K562 (cell line): ENCODE measurements around the gene MAZ. TPM values are rescaled to one million over a fixed set of nuclear protein-coding genes. Genes with fewer than 3 reads are reported as not detected.

Source experiments
- polyA plus RNA-seq, 8 experiments: library from polyadenylated mRNA; depleted of rRNA in 4 of 8; stranded (reverse) in 5 of 8; unstranded in 3 of 8; fragments of >200 nt; fragmentation: Nextera tagmentation in 2 of 8; fragmentation: Illumina TruSeq in 1 of 8; extraction: Ambion mirVana in 2 of 8; extraction: Trizol in 1 of 8; gene quantifications; 2 replicates each; pipeline versions ENCODE4 v1.2.1 to v1.2.3, GENCODE V29; 2011 to 2014; ENCODE audit warnings: inconsistent platforms in 1 of 8, missing spikeins in 1 of 8
- small RNA-seq: library from RNA; depleted of rRNA; stranded (forward); fragments of <200 nt; gene quantifications from one replicate; pipeline ENCODE3, GENCODE V24; 2014
- total RNA-seq, 7 experiments: library from RNA; depleted of rRNA in 6 of 7; stranded (reverse); fragments of >200 nt in 6 of 7; fragmentation: Illumina TruSeq in 2 of 7; extraction: Trizol in 2 of 7; gene quantifications; 2 replicates each; pipeline versions ENCODE4 v1.2.1 to v1.2.3, GENCODE V29; 2011 to 2021; ENCODE audit warnings: low replicate concordance in 1 of 7

MAZ gene
- total and polyA plus RNA-seq, 9 of the 15 experiments (the other 6 are each of a cell fraction or from before 2014, with no cell fraction given) = 45.4 to 532 (median 250) TPM

Small RNA genes within 50 kb of the gene (small RNA-seq; reads per million reads assigned to genes)
- gene AC009133.6 (not detected), gene AC120114.4 (not detected)

Other genes starting within 250 kb of the MAZ start
Only the 7 nearest of the 19 such genes appear.
- gene C16orf54, start 60.5 kb upstream of the MAZ start, total RNA-seq (2014; rRNA removed) = not detected in 2 replicates
- not detected in 2 replicates for gene C16orf54, start 60.5 kb upstream of the MAZ start, total RNA-seq (2014; rRNA removed; fragmentation: Illumina TruSeq; extraction: Trizol)
- gene C16orf54, start 60.5 kb upstream of the MAZ start, total RNA-seq (2015; rRNA removed; fragmentation: Illumina TruSeq; extraction: Trizol) = not detected in 2 replicates
- gene C16orf54, start 60.5 kb upstream of the MAZ start, total RNA-seq (2021) = 0.09 TPM in 1 of 2 replicates, not detected in the other
- gene C16orf54, start 60.5 kb upstream of the MAZ start, polyA plus RNA-seq (2011; rRNA removed) = not detected in 2 replicates
- gene C16orf54, start 60.5 kb upstream of the MAZ start, polyA plus RNA-seq (2014; fragmentation: Illumina TruSeq; extraction: Trizol) = not detected in 2 replicates
- not detected for gene C16orf54, start 60.5 kb upstream of the MAZ start, polyA plus RNA-seq (2014; fragmentation: Nextera tagmentation; extraction: Ambion mirVana)
- not detected in 2 replicates for gene C16orf54, start 60.5 kb upstream of the MAZ start, polyA plus RNA-seq (2014; rRNA removed)
- not detected in 2 replicates for gene ZG16, start 28.3 kb upstream of the MAZ start, total RNA-seq (2014; rRNA removed)
- not detected in 2 replicates for gene ZG16, start 28.3 kb upstream of the MAZ start, total RNA-seq (2014; rRNA removed; fragmentation: Illumina TruSeq; extraction: Trizol)
- gene ZG16, start 28.3 kb upstream of the MAZ start, total RNA-seq (2015; rRNA removed; fragmentation: Illumina TruSeq; extraction: Trizol) = not detected in 2 replicates
- 0.04 TPM in 1 of 2 replicates, not detected in the other for gene ZG16, start 28.3 kb upstream of the MAZ start, total RNA-seq (2021)
- gene ZG16, start 28.3 kb upstream of the MAZ start, polyA plus RNA-seq (2011; rRNA removed) = not detected in 2 replicates
- gene ZG16, start 28.3 kb upstream of the MAZ start, polyA plus RNA-seq (2014; fragmentation: Illumina TruSeq; extraction: Trizol) = not detected in 2 replicates
- not detected for gene ZG16, start 28.3 kb upstream of the MAZ start, polyA plus RNA-seq (2014; fragmentation: Nextera tagmentation; extraction: Ambion mirVana)
- gene ZG16, start 28.3 kb upstream of the MAZ start, polyA plus RNA-seq (2014; rRNA removed) = not detected in 2 replicates
- gene KIF22, start 15.8 kb upstream of the MAZ start, total RNA-seq (2014; rRNA removed) = 131 and 146 TPM in 2 replicates
- 84.2 and 106 TPM in 2 replicates for gene KIF22, start 15.8 kb upstream of the MAZ start, total RNA-seq (2014; rRNA removed; fragmentation: Illumina TruSeq; extraction: Trizol)
- 115 and 117 TPM in 2 replicates for gene KIF22, start 15.8 kb upstream of the MAZ start, total RNA-seq (2015; rRNA removed; fragmentation: Illumina TruSeq; extraction: Trizol)
- gene KIF22, start 15.8 kb upstream of the MAZ start, total RNA-seq (2021) = 146 and 156 TPM in 2 replicates
- 232 and 251 TPM in 2 replicates for gene KIF22, start 15.8 kb upstream of the MAZ start, polyA plus RNA-seq (2011; rRNA removed)
- gene KIF22, start 15.8 kb upstream of the MAZ start, polyA plus RNA-seq (2014; fragmentation: Illumina TruSeq; extraction: Trizol) = 144 and 171 TPM in 2 replicates
- gene KIF22, start 15.8 kb upstream of the MAZ start, polyA plus RNA-seq (2014; fragmentation: Nextera tagmentation; extraction: Ambion mirVana) = 10 to 100 TPM in 1 of 2 experiments, 1 to 10 TPM in 1; 8.7 to 18.2 TPM
- 180 and 185 TPM in 2 replicates for gene KIF22, start 15.8 kb upstream of the MAZ start, polyA plus RNA-seq (2014; rRNA removed)
- 0.16 and 0.27 TPM in 2 replicates for gene PRRT2, start 5.7 kb downstream of the MAZ start, total RNA-seq (2014; rRNA removed)
- gene PRRT2, start 5.7 kb downstream of the MAZ start, total RNA-seq (2014; rRNA removed; fragmentation: Illumina TruSeq; extraction: Trizol) = 0.11 TPM in 1 of 2 replicates, not detected in the other
- gene PRRT2, start 5.7 kb downstream of the MAZ start, total RNA-seq (2015; rRNA removed; fragmentation: Illumina TruSeq; extraction: Trizol) = 0.25 and 0.38 TPM in 2 replicates
- gene PRRT2, start 5.7 kb downstream of the MAZ start, total RNA-seq (2021) = 0.69 and 1.2 TPM in 2 replicates
- gene PRRT2, start 5.7 kb downstream of the MAZ start, polyA plus RNA-seq (2011; rRNA removed) = 0.42 and 0.96 TPM in 2 replicates
- gene PRRT2, start 5.7 kb downstream of the MAZ start, polyA plus RNA-seq (2014; fragmentation: Illumina TruSeq; extraction: Trizol) = 0.28 and 0.46 TPM in 2 replicates
- not detected for gene PRRT2, start 5.7 kb downstream of the MAZ start, polyA plus RNA-seq (2014; fragmentation: Nextera tagmentation; extraction: Ambion mirVana)
- gene PRRT2, start 5.7 kb downstream of the MAZ start, polyA plus RNA-seq (2014; rRNA removed) = 0.81 and 1.0 TPM in 2 replicates
- gene PAGR1, start 9.6 kb downstream of the MAZ start, total RNA-seq (2014; rRNA removed) = 58.2 and 68.3 TPM in 2 replicates
- gene PAGR1, start 9.6 kb downstream of the MAZ start, total RNA-seq (2014; rRNA removed; fragmentation: Illumina TruSeq; extraction: Trizol) = 16.5 and 16.8 TPM in 2 replicates
- gene PAGR1, start 9.6 kb downstream of the MAZ start, total RNA-seq (2015; rRNA removed; fragmentation: Illumina TruSeq; extraction: Trizol) = 40.7 and 42.2 TPM in 2 replicates
- 33.3 and 36.0 TPM in 2 replicates for gene PAGR1, start 9.6 kb downstream of the MAZ start, total RNA-seq (2021)
- 15.4 and 16.6 TPM in 2 replicates for gene PAGR1, start 9.6 kb downstream of the MAZ start, polyA plus RNA-seq (2011; rRNA removed)
- gene PAGR1, start 9.6 kb downstream of the MAZ start, polyA plus RNA-seq (2014; fragmentation: Illumina TruSeq; extraction: Trizol) = 15.7 and 26.0 TPM in 2 replicates
- gene PAGR1, start 9.6 kb downstream of the MAZ start, polyA plus RNA-seq (2014; fragmentation: Nextera tagmentation; extraction: Ambion mirVana) = 1 to 10 TPM; 1.4 to 4.5 TPM
- gene PAGR1, start 9.6 kb downstream of the MAZ start, polyA plus RNA-seq (2014; rRNA removed) = 42.8 and 51.3 TPM in 2 replicates
- 0.53 and 1.00 TPM in 2 replicates for gene MVP, start 13.9 kb downstream of the MAZ start, total RNA-seq (2014; rRNA removed)
- 0.41 and 0.65 TPM in 2 replicates for gene MVP, start 13.9 kb downstream of the MAZ start, total RNA-seq (2014; rRNA removed; fragmentation: Illumina TruSeq; extraction: Trizol)
- gene MVP, start 13.9 kb downstream of the MAZ start, total RNA-seq (2015; rRNA removed; fragmentation: Illumina TruSeq; extraction: Trizol) = 0.76 and 0.98 TPM in 2 replicates
- 1.4 and 1.9 TPM in 2 replicates for gene MVP, start 13.9 kb downstream of the MAZ start, total RNA-seq (2021)
- gene MVP, start 13.9 kb downstream of the MAZ start, polyA plus RNA-seq (2011; rRNA removed) = 0.39 and 1.1 TPM in 2 replicates
- gene MVP, start 13.9 kb downstream of the MAZ start, polyA plus RNA-seq (2014; fragmentation: Illumina TruSeq; extraction: Trizol) = 0.43 and 0.69 TPM in 2 replicates
- gene MVP, start 13.9 kb downstream of the MAZ start, polyA plus RNA-seq (2014; fragmentation: Nextera tagmentation; extraction: Ambion mirVana) = not detected
- gene MVP, start 13.9 kb downstream of the MAZ start, polyA plus RNA-seq (2014; rRNA removed) = 0.66 and 1.1 TPM in 2 replicates
- gene CDIPT, start 56.7 kb downstream of the MAZ start, total RNA-seq (2014; rRNA removed) = 32.5 and 42.4 TPM in 2 replicates
- gene CDIPT, start 56.7 kb downstream of the MAZ start, total RNA-seq (2014; rRNA removed; fragmentation: Illumina TruSeq; extraction: Trizol) = 6.3 and 8.4 TPM in 2 replicates
- gene CDIPT, start 56.7 kb downstream of the MAZ start, total RNA-seq (2015; rRNA removed; fragmentation: Illumina TruSeq; extraction: Trizol) = 17.1 and 17.6 TPM in 2 replicates
- 34.3 and 36.7 TPM in 2 replicates for gene CDIPT, start 56.7 kb downstream of the MAZ start, total RNA-seq (2021)
- gene CDIPT, start 56.7 kb downstream of the MAZ start, polyA plus RNA-seq (2011; rRNA removed) = 23.0 and 31.9 TPM in 2 replicates
- 24.4 and 38.2 TPM in 2 replicates for gene CDIPT, start 56.7 kb downstream of the MAZ start, polyA plus RNA-seq (2014; fragmentation: Illumina TruSeq; extraction: Trizol)
- 1 to 10 TPM; 1.3 to 2.1 TPM for gene CDIPT, start 56.7 kb downstream of the MAZ start, polyA plus RNA-seq (2014; fragmentation: Nextera tagmentation; extraction: Ambion mirVana)
- 37.0 and 37.9 TPM in 2 replicates for gene CDIPT, start 56.7 kb downstream of the MAZ start, polyA plus RNA-seq (2014; rRNA removed)